ENCODE data around the gene POLDIP3. TPM values are rescaled to one million over a fixed set of nuclear protein-coding genes. Genes with fewer than 3 reads are reported as not detected.
"Not testable (repeated sequence)": the region's sequence is repeated elsewhere in the genome, so short reads cannot be mapped to it uniquely, and the experiment has no call there.

Gene POLDIP3
- total RNA-seq, 1 donor from 2014 or later = 75.4 TPM

- DNase-seq = no peak
- Mint-ChIP-seq H3K27me3 (no peaks in the 10 kb centered on the region), H3K27ac (no peak overlapping the region), H3K4me1 (peaks cover 3% of the 10 kb centered on the region), H3K9me3 (no peaks in the 10 kb centered on the region), H3K36me3 (ENCODE audit: low read depth) (no peaks in the 10 kb centered on the region), H3K4me3 (no peak overlapping the region)
- intact Hi-C loops (cut with micrococcal nuclease) = no loop called here
These were observed 54.3 kb downstream of the POLDIP3 start for GRCh38 chr22:42560381-42560780.

GRCh38 chr22:42553475-42554361 is 61.0 kb downstream of the POLDIP3 start, which contains the start of gene SERHL2:
Gene SERHL2, plus strand, starts transcription at chr22:42553956. Its CDS starts 65 bp downstream, at chr22:42554021.
- peak within 1 kb of the TSS; percentile 88 for H3K4me3 Mint-ChIP-seq
- H3K36me3 Mint-ChIP-seq (ENCODE audit: low read depth) = no peaks in the 10 kb centered on the region
- no peaks in the 10 kb centered on the region for H3K9me3 Mint-ChIP-seq
- peak within 1 kb of the TSS; percentile 84 for H3K27ac Mint-ChIP-seq
- H3K4me1 Mint-ChIP-seq = peaks cover 12% of the 10 kb centered on the region
- H3K27me3 Mint-ChIP-seq = no peaks in the 10 kb centered on the region
- intact Hi-C loops (cut with micrococcal nuclease) = loop anchor here (5.0 kb wide), 1 partner anchor 59 kb away; the partner anchor contains the start of gene POLDIP3
- DNase-seq = peak; percentile 97

- H3K36me3 Mint-ChIP-seq (ENCODE audit: low read depth); H3K27ac Mint-ChIP-seq; H3K9me3 Mint-ChIP-seq; H3K27me3 Mint-ChIP-seq; DNase-seq: not testable (repeated sequence)
- Mint-ChIP-seq H3K4me3 (peak overlapping the region; percentile 72), H3K4me1 (peaks cover 12% of the 10 kb centered on the region)
- intact Hi-C loops (cut with micrococcal nuclease) = loop anchor here (5.0 kb wide), 1 partner anchor 60 kb away; the partner anchor contains the start of gene POLDIP3
These were observed 62.4 kb downstream of the POLDIP3 start for GRCh38 chr22:42552294-42552647.

GRCh38 chr22:42549331-42550060 is 65.2 kb downstream of the POLDIP3 start:
- intact Hi-C loops (cut with micrococcal nuclease) = loop anchor here (5.0 kb wide), 1 partner anchor 63 kb away; the partner anchor contains the start of gene POLDIP3
- no peak overlapping the region for H3K27ac Mint-ChIP-seq

GRCh38 chr22:42548597-42549330 is 65.9 kb downstream of the POLDIP3 start:
- Mint-ChIP-seq H3K36me3 (ENCODE audit: low read depth) (no peaks in the 10 kb centered on the region), H3K27me3 (peaks cover 4% of the 10 kb centered on the region), H3K27ac (no peak overlapping the region), H3K4me3 (no peak overlapping the region), H3K4me1 (peaks cover 11% of the 10 kb centered on the region), H3K9me3 (no peaks in the 10 kb centered on the region)
- intact Hi-C loops (cut with micrococcal nuclease) = no loop called here
- no peak for DNase-seq

More at GRCh38 chr22:42549331-42550060, 65.2 kb downstream of the POLDIP3 start:
- no peaks in the 10 kb centered on the region for H3K36me3 Mint-ChIP-seq (ENCODE audit: low read depth)
- H3K27me3 Mint-ChIP-seq = peaks cover 4% of the 10 kb centered on the region
- peaks cover 12% of the 10 kb centered on the region for H3K4me1 Mint-ChIP-seq
- no peak overlapping the region for H3K4me3 Mint-ChIP-seq
- DNase-seq = no peak
- no peaks in the 10 kb centered on the region for H3K9me3 Mint-ChIP-seq

- H3K27ac Mint-ChIP-seq; H3K27me3 Mint-ChIP-seq; intact Hi-C loops (cut with micrococcal nuclease); H3K9me3 Mint-ChIP-seq; DNase-seq; H3K4me3 Mint-ChIP-seq; H3K36me3 Mint-ChIP-seq (ENCODE audit: low read depth): not testable (repeated sequence)
- peaks cover 10% of the 10 kb centered on the region for H3K4me1 Mint-ChIP-seq
These were observed 66.6 kb downstream of the POLDIP3 start for GRCh38 chr22:42548126-42548525.

GRCh38 chr22:42547562-42547961 is 67.1 kb downstream of the POLDIP3 start:
- intact Hi-C loops (cut with micrococcal nuclease) = no loop called here
- Mint-ChIP-seq H3K4me1 (peaks cover 10% of the 10 kb centered on the region), H3K36me3 (ENCODE audit: low read depth) (no peaks in the 10 kb centered on the region), H3K27ac (no peak overlapping the region), H3K4me3 (no peak overlapping the region), H3K27me3 (peaks cover 4% of the 10 kb centered on the region), H3K9me3 (no peaks in the 10 kb centered on the region)
- DNase-seq = no peak

GRCh38 chr22:42544686-42545085 is 70.0 kb downstream of the POLDIP3 start:
- Mint-ChIP-seq H3K4me3 (no peak overlapping the region), H3K27me3 (peaks cover 6% of the 10 kb centered on the region), H3K9me3 (no peaks in the 10 kb centered on the region), H3K27ac (no peak overlapping the region), H3K36me3 (ENCODE audit: low read depth) (no peaks in the 10 kb centered on the region), H3K4me1 (peaks cover 1% of the 10 kb centered on the region)
- intact Hi-C loops (cut with micrococcal nuclease) = no loop called here
- no peak for DNase-seq

- intact Hi-C loops (cut with micrococcal nuclease); H3K9me3 Mint-ChIP-seq; DNase-seq; H3K27me3 Mint-ChIP-seq; H3K27ac Mint-ChIP-seq; H3K4me3 Mint-ChIP-seq; H3K36me3 Mint-ChIP-seq (ENCODE audit: low read depth); H3K4me1 Mint-ChIP-seq: not testable (repeated sequence)
These were observed 75.4 kb downstream of the POLDIP3 start for GRCh38 chr22:42539236-42539771.

GRCh38 chr22:42537199-42537831 is 77.4 kb downstream of the POLDIP3 start:
- peak; percentile 56 for DNase-seq
- H3K4me3 Mint-ChIP-seq; H3K27me3 Mint-ChIP-seq; H3K9me3 Mint-ChIP-seq; H3K36me3 Mint-ChIP-seq (ENCODE audit: low read depth); intact Hi-C loops (cut with micrococcal nuclease): not testable (repeated sequence)
- peaks cover 18% of the 10 kb centered on the region for H3K4me1 Mint-ChIP-seq
- H3K27ac Mint-ChIP-seq = peak overlapping the region; percentile 15

GRCh38 chr22:42536634-42537033 is 78.0 kb downstream of the POLDIP3 start:
- H3K27ac Mint-ChIP-seq; intact Hi-C loops (cut with micrococcal nuclease); DNase-seq; H3K9me3 Mint-ChIP-seq; H3K27me3 Mint-ChIP-seq; H3K36me3 Mint-ChIP-seq (ENCODE audit: low read depth); H3K4me3 Mint-ChIP-seq: not testable (repeated sequence)
- peaks cover 19% of the 10 kb centered on the region for H3K4me1 Mint-ChIP-seq

- intact Hi-C loops (cut with micrococcal nuclease) = no loop called here
- peaks cover 19% of the 10 kb centered on the region for H3K4me1 Mint-ChIP-seq
- H3K27me3 Mint-ChIP-seq = peaks cover 1% of the 10 kb centered on the region
These were observed 78.5 kb downstream of the POLDIP3 start for GRCh38 chr22:42536166-42536565.

More at GRCh38 chr22:42536166-42536565, 78.5 kb downstream of the POLDIP3 start:
- no peak overlapping the region for H3K27ac Mint-ChIP-seq
- H3K4me3 Mint-ChIP-seq = no peak overlapping the region
- H3K36me3 Mint-ChIP-seq (ENCODE audit: low read depth) = no peaks in the 10 kb centered on the region
- DNase-seq = no peak
- H3K9me3 Mint-ChIP-seq = no peaks in the 10 kb centered on the region

Data from activated CD4-positive, alpha-beta T cell treated with anti-CD3 and anti-CD28 coated beads, Interleukin-2, amount 10 ng/mL, durations not matched to agents 24 days and 14 days (primary cell).